ENCODE measurements around the gene AXDND1. TPM values are rescaled to one million over a fixed set of nuclear protein-coding genes. Genes with fewer than 3 reads are reported as not detected.
"Not testable (repeated sequence)": the region's sequence is repeated elsewhere in the genome, so short reads cannot be mapped to it uniquely, and the experiment has no call there.

AXDND1 gene
- polyA plus RNA-seq, 1 of the 3 experiments (the other 2 are of a cell fraction) = 0.16 TPM

GRCh38 chr1:179393721-179394120 is 27.9 kb downstream of the AXDND1 start:
- no peaks in the 10 kb centered on the region for H3F3A ChIP-seq (replicated peaks; ENCODE audit: insufficient read depth)
- no peaks in the 10 kb centered on the region for H3K9me2 ChIP-seq
- H3K27me3 ChIP-seq (ENCODE audit: insufficient read depth) = no peaks in the 10 kb centered on the region
- CTCF ChIA-PET = no interaction called here
- DNase-seq = no peak
- H3K27ac ChIP-seq (ENCODE audit: low read depth in 2 of 2, low read length in 1 of 2) = no peak overlapping the region
- no peak overlapping the region for H3K4me2 ChIP-seq
- no peak overlapping the region for H3K4me3 ChIP-seq (ENCODE audit: low read depth in 2 of 2, low read length in 1 of 2)
- no peaks in the 10 kb centered on the region for H3K36me3 ChIP-seq (replicated peaks in 1 of 2; ENCODE audit: control insufficient read depth in 1 of 2, insufficient read depth in 2 of 2, low read length in 1 of 2)
- no peak overlapping the region for H3K9ac ChIP-seq
- H4K20me1 ChIP-seq (ENCODE audit: insufficient read depth) = no peaks in the 10 kb centered on the region
- no peaks in the 10 kb centered on the region for H3K4me1 ChIP-seq (ENCODE audit: control insufficient read depth in 1 of 2, insufficient read depth in 2 of 2, low read depth in 1 of 2, low read length in 1 of 2)
- POLR2A ChIA-PET = no interaction called here
- no peak for TF ChIP-seq TEAD4 (IDR thresholded peaks at IDR 0.05; ENCODE audit: borderline replicate concordance, insufficient read depth)
- TF ChIP-seq FOSL2 (IDR thresholded peaks at IDR 0.05; ENCODE audit: borderline replicate concordance, low read depth) = no peak
- TF ChIP-seq REST (IDR thresholded peaks at IDR 0.05; ENCODE audit: low read depth, low read length) = no peak
- TF ChIP-seq MAX (IDR thresholded peaks at IDR 0.05; ENCODE audit: low read depth) = no peak
- TF ChIP-seq POLR2AphosphoS5 (IDR thresholded peaks at IDR 0.05; ENCODE audit: low read depth, low read length) = no peak
- no peak for TF ChIP-seq FOXJ3 (CRISPR knock-in tag; IDR thresholded peaks at IDR 0.05)
- no peaks in the 10 kb centered on the region for H3K79me2 ChIP-seq (ENCODE audit: insufficient read depth)
- no peak overlapping the region for H2AFZ ChIP-seq (ENCODE audit: low read depth)
- H3K9me3 ChIP-seq = peaks cover 8% of the 10 kb centered on the region; the same call in 1 of the 2 replicates
- WGBS (ENCODE audit: low lambda C conversion rate) = 74% methylated on average over 3 of the region's 3 CpGs

- DNase-seq; H3K4me3 ChIP-seq (ENCODE audit: low read depth in 2 of 2, low read length in 1 of 2); H4K20me1 ChIP-seq (ENCODE audit: insufficient read depth); H3K27me3 ChIP-seq (ENCODE audit: insufficient read depth); H3K9ac ChIP-seq; H3K9me3 ChIP-seq; H3K4me2 ChIP-seq; H3K27ac ChIP-seq (ENCODE audit: low read depth in 2 of 2, low read length in 1 of 2); H3K36me3 ChIP-seq (replicated peaks in 1 of 2; ENCODE audit: control insufficient read depth in 1 of 2, insufficient read depth in 2 of 2, low read length in 1 of 2); CTCF ChIA-PET; H3K4me1 ChIP-seq (ENCODE audit: control insufficient read depth in 1 of 2, insufficient read depth in 2 of 2, low read depth in 1 of 2, low read length in 1 of 2); H3F3A ChIP-seq (replicated peaks; ENCODE audit: insufficient read depth); H3K9me2 ChIP-seq; POLR2A ChIA-PET; H3K79me2 ChIP-seq (ENCODE audit: insufficient read depth); H2AFZ ChIP-seq (ENCODE audit: low read depth): not testable (repeated sequence)
- 64% methylated on average over 2 of the region's 2 CpGs for WGBS (ENCODE audit: low lambda C conversion rate)
Observed at GRCh38 chr1:179399399-179399798, 33.6 kb downstream of the AXDND1 start.

GRCh38 chr1:179417760-179418159 is 52.0 kb downstream of the AXDND1 start:
- H3K9me3 ChIP-seq; H3K27me3 ChIP-seq (ENCODE audit: insufficient read depth); H3K79me2 ChIP-seq (ENCODE audit: insufficient read depth); H3K9me2 ChIP-seq; POLR2A ChIA-PET; H3K9ac ChIP-seq; DNase-seq; H3K27ac ChIP-seq (ENCODE audit: low read depth in 2 of 2, low read length in 1 of 2); H2AFZ ChIP-seq (ENCODE audit: low read depth); H3K4me3 ChIP-seq (ENCODE audit: low read depth in 2 of 2, low read length in 1 of 2); H3K4me2 ChIP-seq; H3K4me1 ChIP-seq (ENCODE audit: control insufficient read depth in 1 of 2, insufficient read depth in 2 of 2, low read depth in 1 of 2, low read length in 1 of 2); CTCF ChIA-PET; H4K20me1 ChIP-seq (ENCODE audit: insufficient read depth); H3K36me3 ChIP-seq (replicated peaks in 1 of 2; ENCODE audit: control insufficient read depth in 1 of 2, insufficient read depth in 2 of 2, low read length in 1 of 2); H3F3A ChIP-seq (replicated peaks; ENCODE audit: insufficient read depth): not testable (repeated sequence)
- 47% methylated on average over 1 of the region's 3 CpGs for WGBS (ENCODE audit: low lambda C conversion rate)

GRCh38 chr1:179418706-179419105 is 52.9 kb downstream of the AXDND1 start:
- H3K9me3 ChIP-seq; DNase-seq; H3K9ac ChIP-seq; H3F3A ChIP-seq (replicated peaks; ENCODE audit: insufficient read depth); POLR2A ChIA-PET; H3K9me2 ChIP-seq; H3K36me3 ChIP-seq (replicated peaks in 1 of 2; ENCODE audit: control insufficient read depth in 1 of 2, insufficient read depth in 2 of 2, low read length in 1 of 2); H3K79me2 ChIP-seq (ENCODE audit: insufficient read depth); H4K20me1 ChIP-seq (ENCODE audit: insufficient read depth); H3K27ac ChIP-seq (ENCODE audit: low read depth in 2 of 2, low read length in 1 of 2); H2AFZ ChIP-seq (ENCODE audit: low read depth); H3K4me1 ChIP-seq (ENCODE audit: control insufficient read depth in 1 of 2, insufficient read depth in 2 of 2, low read depth in 1 of 2, low read length in 1 of 2); H3K4me3 ChIP-seq (ENCODE audit: low read depth in 2 of 2, low read length in 1 of 2); H3K4me2 ChIP-seq; CTCF ChIA-PET; H3K27me3 ChIP-seq (ENCODE audit: insufficient read depth): not testable (repeated sequence)
- 72% methylated on average over 10 of the region's 32 CpGs for WGBS (ENCODE audit: low lambda C conversion rate)

Measured in SK-N-SH (cell line).